Upper lobe of right lung (tissue), 1 donor: Measurements from ENCODE around the gene CLDN1. TPM values are rescaled to one million over a fixed set of nuclear protein-coding genes. Genes with fewer than 3 reads are reported as not detected.

Source experiments
- total RNA-seq: library from RNA; stranded (reverse); fragmentation: NEBNext Ultra II Directional; extraction: Animal tissue kit (Norgen Biotek cat#: 25700); gene quantifications from one replicate; pipeline ENCODE4 v1.2.1, GENCODE V29; 2021
- donor health status: DM: no; HTN: yes; CAD: no; lungs with severe emphysema.

The CLDN1 gene
- total RNA-seq, 1 donor from 2014 or later = 14.6 TPM

Other genes starting within 250 kb of the CLDN1 start
- gene P3H2, start 201.5 kb downstream of the CLDN1 start, total RNA-seq = 79.0 TPM
- 0.14 TPM for gene CLDN16, start 65.7 kb upstream of the CLDN1 start, total RNA-seq
- gene TMEM207, start 127.5 kb upstream of the CLDN1 start, total RNA-seq = not detected
- gene IL1RAP, start 191.6 kb upstream of the CLDN1 start, total RNA-seq = 34.6 TPM